Ovary (tissue), 3 donors: ENCODE results near the gene MAB21L1.

Source experiments
- CTCF ChIP-seq, 3 donors: fragments of 450-650 bp in 2 of 3; fragments of 200-600 bp in 1 of 3; IDR thresholded peaks; one replicate each; pipeline versions ENCODE4 v1.5.1 to v1.8.0; 2016 to 2022; ENCODE audit warnings: antibody characterized with exemption in 3 of 3, mild to moderate bottlenecking in 1 of 3
- POLR2A ChIP-seq: fragments of 450-650 bp; IDR thresholded peaks from one replicate; pipeline ENCODE4 v1.6.1; 2017; ENCODE audit warnings: antibody characterized with exemption, mild to moderate bottlenecking, moderate library complexity
- donor health status: DM: no; HTN: no; CAD: no.

DNA sequence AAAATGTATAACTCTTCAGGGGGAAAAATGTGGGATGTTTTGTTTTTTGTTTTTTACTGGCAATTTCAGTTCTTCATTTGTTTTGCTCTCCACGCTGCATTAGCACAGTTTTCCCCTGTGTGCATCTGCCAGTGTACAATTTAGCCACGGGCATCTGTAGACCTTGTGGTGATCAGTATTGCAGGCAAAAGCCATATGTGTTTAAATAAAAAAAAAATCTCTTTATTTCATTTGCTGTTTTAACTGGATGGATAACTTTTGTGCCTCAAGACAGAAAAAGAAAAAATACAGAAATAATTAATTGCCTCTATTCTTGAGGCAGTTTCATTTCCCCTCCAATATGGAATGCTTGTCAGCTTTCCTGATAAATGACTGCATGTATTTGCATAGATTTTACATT, 7.9 kb upstream of the MAB21L1 start:
- no peak for TF ChIP-seq CTCF (IDR thresholded peaks at IDR 0.05)
- TF ChIP-seq POLR2A, result no peak
